Cardiac muscle cell (in vitro differentiated cells and primary cell): ENCODE data around the gene RBMY1F. TPM values are rescaled to one million over a fixed set of nuclear protein-coding genes. Genes with fewer than 3 reads are reported as not detected.
"Not testable (repeated sequence)": the region's sequence is repeated elsewhere in the genome, so short reads cannot be mapped to it uniquely, and the experiment has no call there.

Experiments
- DNase-seq, 2 donors: peaks; one replicate each; pipeline versions ENCODE4 v3.0.0 to v3.0.0-alpha.2; 2010 to 2017; ENCODE audit warnings: low read depth in 1 of 2, low spot score in 1 of 2
- H3K27ac ChIP-seq: fragments of 200-600 bp; sonication (generic); 2 replicates; pipeline ENCODE4 v1.5.1; 2016
- H3K27me3 ChIP-seq: fragments of 200-600 bp; sonication (generic); 2 replicates; pipeline ENCODE4 v1.6.0; 2016; ENCODE audit warnings: control low read depth
- H3K36me3 ChIP-seq: fragments of 200-600 bp; sonication (generic); 2 replicates; pipeline ENCODE4 v1.5.1; 2016; ENCODE audit warnings: control low read depth
- H3K4me1 ChIP-seq: fragments of 200-600 bp; sonication (generic); 2 replicates; pipeline ENCODE4 v1.8.1; 2017; ENCODE audit warnings: low read depth, mild to moderate bottlenecking, mixed run types
- H3K4me3 ChIP-seq: fragments of 200-600 bp; sonication (generic); 2 replicates; pipeline ENCODE4 v1.5.1; 2016; ENCODE audit warnings: mild to moderate bottlenecking
- H3K9me3 ChIP-seq: fragments of 200-600 bp; sonication (generic); 2 replicates; pipeline ENCODE4 v1.5.1; 2017; ENCODE audit warnings: low read depth, mild to moderate bottlenecking, control low read depth
- polyA plus RNA-seq: library from polyadenylated mRNA; unstranded; fragments of >200 nt; fragmentation: Nextera tagmentation; extraction: Ambion mirVana; gene quantifications from 2 replicates; pipeline ENCODE4 v1.2.1, GENCODE V29; 2016
- total RNA-seq: library from RNA; depleted of rRNA; stranded (reverse); fragments of >200 nt; gene quantifications from 2 replicates; pipeline ENCODE4 v1.2.3, GENCODE V29; 2016

The RBMY1F gene
- total RNA-seq = not detected in 2 replicates
- not detected in 2 replicates for polyA plus RNA-seq

DNA sequence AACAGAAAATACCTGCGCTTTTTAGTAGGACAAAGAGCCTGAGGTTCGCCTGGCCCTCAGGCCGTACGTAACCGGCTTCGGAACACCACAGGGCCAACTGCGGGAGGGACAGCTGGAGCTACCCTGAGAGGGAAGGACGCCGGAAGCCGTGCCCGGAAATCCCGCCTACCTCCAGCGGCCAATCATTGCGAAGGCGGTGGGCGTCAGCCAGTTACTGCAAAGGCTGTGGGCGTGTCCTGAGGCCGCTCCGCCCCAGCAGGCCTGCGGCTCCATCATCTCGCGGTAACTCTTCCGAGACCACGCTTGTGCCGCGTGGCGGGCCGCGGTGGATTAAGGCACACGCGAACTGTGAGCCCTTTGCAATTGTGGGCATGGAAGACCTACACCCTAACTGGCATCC, at the start of gene RBMY1F:
Gene RBMY1F (minus strand): TSS at position 101 of the 400 bp plus-strand sequence. CDS start 1,954 bp downstream, outside the sequence.
- H3K27ac ChIP-seq, H3K4me1 ChIP-seq, H3K36me3 ChIP-seq, H3K4me3 ChIP-seq, DNase-seq, H3K9me3 ChIP-seq, H3K27me3 ChIP-seq: not testable (repeated sequence)

DNA sequence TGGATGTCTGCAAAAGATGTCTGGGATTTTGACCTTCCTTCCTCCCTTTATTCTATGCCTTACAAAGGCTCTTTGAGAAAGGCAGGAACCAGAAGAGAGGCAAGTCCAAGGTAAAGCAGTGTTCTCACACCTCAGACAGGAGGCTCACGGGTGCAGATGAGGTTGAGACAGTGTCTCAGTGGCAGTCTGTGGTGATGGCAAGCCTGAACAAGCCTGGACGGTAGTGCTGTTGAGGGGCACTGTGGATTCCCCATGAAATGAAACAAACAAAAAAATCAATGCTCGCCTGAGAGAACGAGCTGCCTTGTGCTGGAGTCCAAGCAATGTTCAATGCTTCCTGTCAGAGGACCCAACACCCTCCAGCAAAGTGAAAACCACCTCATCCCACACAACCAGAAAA, 31.6 kb downstream of the RBMY1F start:
- not testable (repeated sequence) for H3K36me3 ChIP-seq, H3K9me3 ChIP-seq, H3K27ac ChIP-seq, H3K4me3 ChIP-seq, DNase-seq, H3K4me1 ChIP-seq, H3K27me3 ChIP-seq

DNA sequence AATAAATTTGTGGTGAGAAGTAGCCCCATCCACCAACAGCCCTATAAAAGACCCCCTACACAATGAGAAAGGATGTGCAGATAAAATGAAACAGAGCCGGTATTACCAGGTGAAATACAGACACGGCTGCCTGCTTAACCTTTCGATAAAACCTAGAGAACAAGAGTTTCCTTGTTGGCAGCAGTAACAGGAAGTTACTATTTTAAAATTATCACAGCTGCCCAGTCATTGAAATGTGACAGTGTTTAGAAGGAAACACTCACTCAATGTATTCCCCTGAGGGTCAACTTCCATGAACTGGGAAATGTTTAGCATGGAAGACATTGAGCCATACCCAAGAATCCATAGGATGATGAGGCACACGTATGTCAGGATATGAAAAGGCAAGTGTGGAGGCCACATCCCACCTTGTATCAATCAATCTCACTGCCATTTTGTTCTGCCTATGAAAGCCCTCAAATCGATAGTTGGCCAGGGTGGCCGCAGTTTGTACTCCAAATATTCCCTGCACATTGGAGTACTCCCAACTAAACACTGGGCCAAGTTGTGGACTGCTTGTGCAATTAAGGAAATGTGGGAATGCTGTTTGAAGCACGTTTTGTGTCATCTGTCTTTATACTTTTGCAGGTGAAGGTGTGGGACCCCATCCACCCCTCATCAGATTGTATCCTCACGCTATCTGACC, 41.6 kb downstream of the RBMY1F start:
- H3K4me1 ChIP-seq, H3K9me3 ChIP-seq, H3K36me3 ChIP-seq, H3K27me3 ChIP-seq, H3K27ac ChIP-seq, DNase-seq, H3K4me3 ChIP-seq: not testable (repeated sequence)

DNA sequence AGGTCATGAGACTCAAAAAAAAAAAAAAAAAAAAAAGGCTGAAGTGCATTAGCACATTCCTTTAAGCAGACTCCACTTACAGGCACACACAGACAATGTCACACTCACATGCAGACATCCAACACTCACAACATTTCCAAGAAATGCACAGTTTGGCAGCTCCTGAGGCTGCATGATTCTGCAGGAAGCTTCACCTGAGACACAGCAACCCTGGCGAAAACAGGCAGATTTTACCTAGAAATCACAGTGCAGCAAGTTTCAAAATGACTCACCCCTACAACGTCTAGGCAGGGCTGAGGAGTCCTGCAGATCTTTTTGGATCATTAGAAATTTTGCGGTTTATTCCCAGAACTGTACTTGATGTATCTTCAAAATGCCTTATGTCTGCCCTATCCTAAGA, 48.0 kb downstream of the RBMY1F start:
- not testable (repeated sequence) for H3K4me3 ChIP-seq, H3K36me3 ChIP-seq

DNA sequence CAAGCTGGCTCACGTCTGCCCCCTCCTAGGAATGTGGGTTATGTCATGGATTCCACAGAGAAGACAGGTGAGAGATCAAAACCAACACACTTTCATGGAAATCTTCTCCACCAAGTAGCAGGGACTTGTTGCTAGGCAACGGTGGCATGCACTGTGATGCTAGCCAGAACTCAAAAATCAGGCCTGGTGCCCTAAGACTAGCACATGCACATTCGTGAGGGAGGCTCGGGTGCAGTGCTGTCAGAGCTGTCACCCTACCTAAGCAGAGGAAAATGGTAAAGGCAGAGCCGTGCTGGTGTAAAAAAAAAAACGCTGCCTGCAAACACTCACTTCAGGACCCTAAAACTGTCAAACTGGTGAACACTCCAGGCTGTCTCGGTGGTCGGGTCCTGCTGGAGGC, 52.2 kb downstream of the RBMY1F start:
- not testable (repeated sequence) for H3K9me3 ChIP-seq, H3K4me1 ChIP-seq, H3K4me3 ChIP-seq, H3K27ac ChIP-seq, H3K36me3 ChIP-seq, H3K27me3 ChIP-seq, DNase-seq

More for the DNA sequence above, 48.0 kb downstream of the RBMY1F start:
- H3K27me3 ChIP-seq, H3K4me1 ChIP-seq, H3K9me3 ChIP-seq, DNase-seq, H3K27ac ChIP-seq: not testable (repeated sequence)

Other genes with a start within 250 kb of the RBMY1F start
- not detected in 2 replicates for gene RBMY1J, start 220.5 kb upstream of the RBMY1F start, total RNA-seq
- gene RBMY1J, start 220.5 kb upstream of the RBMY1F start, polyA plus RNA-seq = not detected in 2 replicates